HL-60 (cell line): ENCODE data around the gene NEU2.

Experiments used
- DNase-seq, 2 experiments: peaks; one replicate each; pipeline ENCODE4 v3.0.0-alpha.2; 2010 to 2020; ENCODE audit warnings: low read depth in 1 of 2, low spot score in 1 of 2
- H3K27ac ChIP-seq: fragments of 250-450 bp; sonication (Bioruptor Pico); replicated peaks from 2 replicates; pipeline ENCODE4 v1.5.1; 2020; ENCODE audit warnings: mild to moderate bottlenecking, moderate library complexity
- H3K27me3 ChIP-seq: fragments of 250-450 bp; sonication (Bioruptor Pico); 2 replicates; pipeline ENCODE4 v1.5.1; 2021; ENCODE audit warnings: mild to moderate bottlenecking, moderate library complexity; ENCODE audit not compliant: insufficient read depth, poor library complexity, severe bottlenecking
- H3K4me3 ChIP-seq: replicated peaks from 2 replicates; pipeline ENCODE4 v1.5.1; 2011; ENCODE audit warnings: mild to moderate bottlenecking, control low read depth, low read length; ENCODE audit not compliant: insufficient read depth
- CTCF ChIP-seq: IDR thresholded peaks from one replicate; pipeline ENCODE4 v1.5.1; 2011; ENCODE audit warnings: low read length, control low read depth, inconsistent platforms; ENCODE audit not compliant: insufficient read depth
- GABPA ChIP-seq: IDR thresholded peaks from 2 replicates; pipeline ENCODE4 v1.6.1; 2012; ENCODE audit warnings: low read depth
- POLR2AphosphoS5 ChIP-seq: IDR thresholded peaks from 2 replicates; pipeline ENCODE4 v1.6.1; 2012; ENCODE audit warnings: low read depth
- REST ChIP-seq: IDR thresholded peaks from 2 replicates; pipeline ENCODE4 v1.6.1; 2012; ENCODE audit warnings: low read depth; ENCODE audit not compliant: insufficient replicate concordance
- SPI1 ChIP-seq: IDR thresholded peaks from 2 replicates; pipeline ENCODE4 v1.6.1; 2012; ENCODE audit warnings: low read depth, mild to moderate bottlenecking, borderline replicate concordance

Gene NEU2

DNA sequence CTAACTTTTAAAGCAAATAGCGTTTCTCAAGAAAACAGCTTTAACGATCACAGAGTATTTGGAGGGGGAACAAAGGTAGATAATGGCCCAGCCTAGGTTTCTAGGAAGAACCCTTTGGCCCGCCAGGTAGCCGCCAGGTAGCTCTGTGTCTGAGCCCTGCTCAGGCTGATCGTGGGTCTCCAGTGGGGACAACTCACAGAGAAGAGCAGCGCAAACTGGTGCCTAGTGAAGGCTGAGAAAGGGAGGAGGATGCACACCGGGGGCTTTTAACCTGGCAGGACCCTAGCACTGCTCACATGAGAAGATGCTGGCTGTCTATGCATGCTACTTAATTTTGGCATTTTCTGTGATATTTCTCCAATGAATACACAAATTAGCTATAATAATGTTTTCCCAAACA lies 25.2 kb upstream of the NEU2 start:
- DNase-seq: no peak
- no peak for TF ChIP-seq POLR2AphosphoS5
- TF ChIP-seq CTCF: no peak
- no peak for TF ChIP-seq REST
- TF ChIP-seq SPI1: no peak
- no peak for TF ChIP-seq GABPA
- no peak overlapping the region for H3K4me3 ChIP-seq
- no peaks in the 10 kb centered on the region for H3K27me3 ChIP-seq
- no peak overlapping the region for H3K27ac ChIP-seq

DNA sequence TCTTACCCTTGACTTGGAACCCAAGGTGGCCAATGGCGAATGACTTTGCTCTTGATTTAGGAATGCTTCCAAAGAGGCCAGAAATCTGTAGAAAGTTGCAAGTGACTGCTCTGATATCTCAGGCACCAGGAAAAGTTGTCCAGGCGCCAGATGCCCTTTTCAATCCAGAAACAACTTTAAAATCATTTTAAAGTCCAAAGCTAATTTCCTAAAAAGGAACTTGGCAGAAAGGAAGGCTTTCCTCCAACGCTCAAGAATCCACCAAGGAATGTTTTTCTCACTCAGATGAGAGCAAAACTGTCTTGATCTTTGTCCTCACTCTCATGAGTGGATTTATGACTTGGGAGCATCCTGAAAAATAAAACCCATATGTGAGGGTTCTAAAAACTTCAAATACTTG lies 24.7 kb upstream of the NEU2 start:
- no peaks in the 10 kb centered on the region for H3K27me3 ChIP-seq
- no peak for DNase-seq
- no peak overlapping the region for H3K27ac ChIP-seq
- no peak for TF ChIP-seq SPI1
- TF ChIP-seq REST: no peak
- no peak for TF ChIP-seq GABPA
- no peak for TF ChIP-seq CTCF
- no peak for TF ChIP-seq POLR2AphosphoS5
- no peak overlapping the region for H3K4me3 ChIP-seq

GRCh38 chr2:233009661-233010060 lies 22.8 kb upstream of the NEU2 start:
- DNase-seq: no peak
- no peaks in the 10 kb centered on the region for H3K27me3 ChIP-seq
- H3K4me3 ChIP-seq: no peak overlapping the region
- no peak overlapping the region for H3K27ac ChIP-seq
- TF ChIP-seq GABPA (no peak), POLR2AphosphoS5 (no peak), SPI1 (no peak), REST (no peak), CTCF (no peak)
